Measurements from ENCODE around the gene EDEM2.

- TF ChIP-seq POLR2AphosphoS5 (IDR thresholded peaks at IDR 0.05; ENCODE audit: low read depth, low read length) (no peak), REST (IDR thresholded peaks at IDR 0.05; ENCODE audit: insufficient read depth in 1 of 2, low read depth in 2 of 2, low read length in 2 of 2) (no peak)
These were observed 35.8 kb downstream of the EDEM2 start for GRCh38 chr20:35111141-35111888.
